OCI-LY7 (cell line): ENCODE measurements around the gene DCAF16. TPM values are rescaled to one million over a fixed set of nuclear protein-coding genes. Genes with fewer than 3 reads are reported as not detected.

Experiments
- BruUV-seq: library from RNA; stranded (reverse); fragments of 400-500 nt; replicated peaks from 2 replicates; lab custom pipeline; 2021; lab: Mats Ljungman, UMichigan
- CTCF ChIA-PET: fragments of 300-600 bp; sonication (Branson Sonifier 250); formaldehyde crosslinking; loops from one replicate; lab custom pipeline; 2022; ENCODE audit warnings: antibody characterized with exemption; ENCODE audit not compliant: unreplicated experiment; lab: Charles Lee
- POLR2A ChIA-PET: fragments of 300-600 bp; sonication (Branson Sonifier 250); formaldehyde crosslinking; loops from one replicate; lab custom pipeline; 2022; ENCODE audit warnings: antibody characterized with exemption; lab: Charles Lee
- DNase-seq: peaks from one replicate; pipeline ENCODE4 v3.0.0-alpha.2; 2015; ENCODE audit warnings: low spot score
- H2AFZ ChIP-seq: fragments of 200-600 bp; sonication (generic), shearing (Covaris generic); 2 replicates; pipeline ENCODE4 v1.6.1; 2014; ENCODE audit warnings: mild to moderate bottlenecking, antibody characterized with exemption, low read length, moderate library complexity
- H3K27ac ChIP-seq: fragments of 200-600 bp; sonication (generic); 2 replicates; pipeline ENCODE4 v1.5.1; 2014; ENCODE audit warnings: mixed run types, low read depth, mild to moderate bottlenecking, moderate library complexity, low read length, inconsistent platforms; ENCODE audit not compliant: poor library complexity, severe bottlenecking
- H3K36me3 ChIP-seq: fragments of 200-600 bp; sonication (generic); 2 replicates; pipeline ENCODE4 v1.6.1; 2014; ENCODE audit warnings: mild to moderate bottlenecking, antibody characterized with exemption, low read length, moderate library complexity, mixed read lengths; ENCODE audit not compliant: insufficient read depth
- H3K4me1 ChIP-seq: fragments of 200-600 bp; sonication (generic); 2 replicates; pipeline ENCODE4 v1.5.1; 2014; ENCODE audit warnings: mild to moderate bottlenecking, low read length; ENCODE audit not compliant: insufficient read depth, poor library complexity, severe bottlenecking
- H3K4me2 ChIP-seq: fragments of 200-600 bp; sonication (generic); 2 replicates; pipeline ENCODE4 v1.6.1; 2014; ENCODE audit warnings: mild to moderate bottlenecking, low read length
- H3K4me3 ChIP-seq: fragments of 200-600 bp; sonication (generic); 2 replicates; pipeline ENCODE4 v1.5.1; 2014; ENCODE audit warnings: mild to moderate bottlenecking, low read depth, low read length; ENCODE audit not compliant: poor library complexity, severe bottlenecking
- H3K79me2 ChIP-seq: fragments of 200-600 bp; sonication (generic); 2 replicates; pipeline ENCODE4 v1.6.1; 2016; ENCODE audit warnings: low read depth, mild to moderate bottlenecking, low read length, moderate library complexity, mixed read lengths; ENCODE audit not compliant: insufficient read depth
- H3K9me2 ChIP-seq: fragments of 200-600 bp; sonication (generic); 2 replicates; pipeline ENCODE4 v1.6.1; 2016; ENCODE audit warnings: mild to moderate bottlenecking, low read length, mixed read lengths; ENCODE audit not compliant: insufficient read depth
- H3K9me3 ChIP-seq: fragments of 200-600 bp; sonication (generic); 2 replicates; pipeline ENCODE4 v1.6.1; 2014; ENCODE audit warnings: mild to moderate bottlenecking, mixed run types, low read length, mixed read lengths
- H4K20me1 ChIP-seq: fragments of 200-600 bp; sonication (generic); 2 replicates; pipeline ENCODE4 v1.6.1; 2014; ENCODE audit warnings: mild to moderate bottlenecking, antibody characterized with exemption, low read length, moderate library complexity, mixed read lengths; ENCODE audit not compliant: insufficient read depth
- CTCF ChIP-seq: fragments of 200-600 bp; sonication (generic); conservative IDR thresholded peaks from 2 replicates; pipeline ENCODE4 v1.5.1; 2014; ENCODE audit warnings: mild to moderate bottlenecking, antibody characterized with exemption, low read length, moderate library complexity, mixed read lengths
- EZH2phosphoT487 ChIP-seq: fragments of 200-600 bp; sonication (generic); IDR thresholded peaks from 2 replicates; pipeline ENCODE4 v1.6.1; 2018; ENCODE audit warnings: low read depth, borderline replicate concordance, mild to moderate bottlenecking, mixed run types, antibody characterized with exemption, low read length, moderate library complexity, mixed read lengths
- intact Hi-C: fragments of 100-400 bp; cut with micrococcal nuclease; formaldehyde crosslinking; loops from one replicate; pipeline ENCODE4 v1.10.0; 2022; ENCODE audit not compliant: unreplicated experiment
- total RNA-seq, 2 experiments: library from RNA; depleted of rRNA in 1 of 2; stranded (reverse); fragments of >200 nt in 1 of 2; shearing (Covaris generic) in 1 of 2; gene quantifications; 2 replicates each; pipeline ENCODE4 v1.2.3, GENCODE V29; 2014 to 2022

Gene DCAF16
- total RNA-seq, 2 experiments from 2014 or later, result 88.7 to 115 TPM

- no peaks in the 10 kb centered on the region for H3K9me2 ChIP-seq
- no peaks in the 10 kb centered on the region for H3K9me3 ChIP-seq
- no peaks in the 10 kb centered on the region for H4K20me1 ChIP-seq
- H3K4me3 ChIP-seq, result no peak overlapping the region
- H3K4me2 ChIP-seq, result no peak overlapping the region
- no peak for DNase-seq
- no peak overlapping the region for H2AFZ ChIP-seq
- no peak for TF ChIP-seq EZH2phosphoT487
- no peak for TF ChIP-seq CTCF
- intact Hi-C loops, result loop anchor here (10.0 kb wide), 1 partner anchor 829 kb away; no protein-coding TSS in a partner anchor
- no peaks in the 10 kb centered on the region for H3K36me3 ChIP-seq
- no peaks in the 10 kb centered on the region for H3K4me1 ChIP-seq
- no TSS peak for BruUV-seq
- POLR2A ChIA-PET, result no interaction called here
- CTCF ChIA-PET, result no interaction called here
- no peak overlapping the region for H3K27ac ChIP-seq
- H3K79me2 ChIP-seq, result no peaks in the 10 kb centered on the region
Measured at GRCh38 chr4:17765514-17766286, 44.9 kb downstream of the DCAF16 start.

DNA sequence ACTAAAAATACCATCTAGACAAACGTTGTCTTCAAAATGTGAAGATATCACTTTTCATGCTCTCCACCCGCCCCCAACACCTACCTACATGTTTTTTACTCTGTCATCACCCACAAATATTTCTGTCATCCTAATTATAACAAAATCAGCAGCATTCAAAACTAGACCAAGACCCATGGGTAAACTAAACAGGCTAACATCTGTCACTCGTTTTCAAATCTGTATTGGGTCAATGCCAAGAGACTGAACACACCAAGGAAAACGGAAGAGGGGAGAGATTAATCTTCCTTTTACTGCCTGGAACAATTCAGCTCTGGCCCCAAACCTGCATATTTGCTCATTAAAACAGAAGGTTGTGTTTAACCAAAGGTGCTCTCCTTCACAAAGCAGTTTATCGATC lies 46.6 kb downstream of the DCAF16 start:
- ChIA-PET CTCF (no interaction called here), POLR2A (interaction anchor here (0.6 kb wide), 1 partner anchor 47 kb away, joined by 3 read pairs; no protein-coding TSS in a partner anchor)
- DNase-seq, result no peak
- TF ChIP-seq CTCF, result no peak
- no peak for TF ChIP-seq EZH2phosphoT487
- Histone ChIP-seq H4K20me1 (no peaks in the 10 kb centered on the region), H3K4me2 (no peak overlapping the region), H3K4me1 (no peaks in the 10 kb centered on the region), H3K36me3 (no peaks in the 10 kb centered on the region), H3K79me2 (no peaks in the 10 kb centered on the region), H3K4me3 (no peak overlapping the region), H3K9me2 (no peaks in the 10 kb centered on the region), H3K9me3 (no peaks in the 10 kb centered on the region), H2AFZ (no peak overlapping the region), H3K27ac (no peak overlapping the region)
- intact Hi-C loops, result loop anchor here (10.0 kb wide), 1 partner anchor 831 kb away; no protein-coding TSS in a partner anchor
- BruUV-seq, result no TSS peak

- Histone ChIP-seq H3K27ac (no peak overlapping the region), H3K9me3 (no peaks in the 10 kb centered on the region), H4K20me1 (no peaks in the 10 kb centered on the region), H3K4me1 (no peaks in the 10 kb centered on the region), H3K4me2 (no peak overlapping the region), H3K9me2 (no peaks in the 10 kb centered on the region), H3K36me3 (no peaks in the 10 kb centered on the region), H3K79me2 (no peaks in the 10 kb centered on the region), H2AFZ (no peak overlapping the region), H3K4me3 (no peak overlapping the region)
- CTCF ChIA-PET, result no interaction called here
- TF ChIP-seq EZH2phosphoT487 (no peak), CTCF (no peak)
- POLR2A ChIA-PET, result interaction anchor here (0.6 to 1.3 kb wide), 2 partner anchors 46 to 71 kb away, joined by 3 to 4 read pairs; no protein-coding TSS in a partner anchor
- no TSS peak for BruUV-seq
- intact Hi-C loops, result loop anchor here (10.0 kb wide), 1 partner anchor 831 kb away; no protein-coding TSS in a partner anchor
- DNase-seq, result no peak
Measured at GRCh38 chr4:17763416-17763815, 47.1 kb downstream of the DCAF16 start.
